Left kidney (tissue), 2 donors: Measurements from ENCODE around the gene KIAA1549. TPM values are rescaled to one million over a fixed set of nuclear protein-coding genes. Genes with fewer than 3 reads are reported as not detected.
"Not testable (repeated sequence)": the region's sequence is repeated elsewhere in the genome, so short reads cannot be mapped to it uniquely, and the experiment has no call there.

Experiments
- DNase-seq: peaks from one replicate; pipeline ENCODE4 v3.0.0-alpha.2; 2013
- polyA plus RNA-seq: library from polyadenylated mRNA; unstranded; fragments of 120-200 nt; gene quantifications from one replicate; pipeline ENCODE4 v1.2.1, GENCODE V29; 2013; ENCODE audit not compliant: insufficient read length

The KIAA1549 gene
- polyA plus RNA-seq, 1 donor = 15.5 TPM

DNA sequence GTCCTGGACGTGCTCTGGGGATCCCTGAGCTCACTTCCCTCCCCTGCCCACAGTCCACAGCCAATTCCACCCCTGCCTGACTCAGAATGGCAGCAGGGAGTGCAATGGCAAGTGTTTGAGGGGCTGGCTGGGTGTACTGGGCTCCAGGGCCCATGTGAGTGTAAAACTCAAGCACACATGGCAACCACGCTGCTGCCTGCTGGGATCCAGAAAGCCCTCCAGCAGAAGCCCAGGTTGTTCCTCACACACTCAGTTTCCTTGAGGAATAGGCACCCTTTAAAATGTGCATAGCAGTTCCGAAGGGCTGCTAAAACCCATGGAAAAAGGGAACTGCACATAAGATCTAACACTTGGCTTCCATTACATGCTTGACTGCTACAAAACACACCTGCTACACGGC is 171.8 kb downstream of the KIAA1549 start:
- no peak for DNase-seq

GRCh38 chr7:138804618-138805017 is 176.6 kb downstream of the KIAA1549 start:
- DNase-seq = no peak

DNA sequence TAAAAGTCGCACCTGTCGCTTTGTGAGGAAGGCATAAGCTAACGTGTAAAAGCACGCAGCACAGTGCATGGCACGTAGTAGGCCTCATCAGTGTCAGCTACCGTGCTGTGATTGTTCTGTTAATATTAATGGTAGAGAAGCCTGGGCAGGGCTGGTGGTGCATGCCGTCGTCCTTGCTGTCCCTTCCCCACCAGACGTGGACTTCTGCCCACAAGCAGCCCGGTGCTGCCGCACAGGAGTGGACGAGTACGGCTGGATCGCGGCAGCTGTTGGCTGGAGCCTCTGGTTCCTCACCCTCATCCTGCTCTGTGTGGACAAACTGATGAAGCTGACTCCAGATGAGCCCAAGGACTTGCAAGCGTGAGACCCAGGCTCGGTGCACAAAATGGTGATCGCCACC is 178.5 kb downstream of the KIAA1549 start:
- no peak for DNase-seq

DNA sequence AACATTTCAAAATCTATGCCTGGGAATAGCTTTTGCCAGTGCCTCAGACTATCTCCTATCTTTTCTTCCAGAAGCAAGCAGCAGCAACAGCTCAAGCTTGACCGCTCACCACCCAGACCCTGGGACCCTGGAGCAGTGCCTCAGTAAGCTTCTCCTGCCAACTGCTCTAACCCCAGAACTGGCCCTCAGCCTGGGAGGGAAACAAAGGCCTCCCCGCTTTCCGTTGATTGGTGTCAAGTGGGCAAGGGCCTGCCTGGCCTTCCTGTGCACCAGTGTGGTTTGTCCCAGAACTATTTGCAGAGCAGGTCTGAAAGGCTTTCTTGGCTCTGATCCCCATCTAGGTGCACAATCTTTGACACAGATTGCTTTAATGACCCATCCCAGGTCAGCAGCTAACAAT is 179.9 kb downstream of the KIAA1549 start:
- DNase-seq = no peak

GRCh38 chr7:138799336-138800000 is 181.7 kb downstream of the KIAA1549 start:
- no peak for DNase-seq

DNA sequence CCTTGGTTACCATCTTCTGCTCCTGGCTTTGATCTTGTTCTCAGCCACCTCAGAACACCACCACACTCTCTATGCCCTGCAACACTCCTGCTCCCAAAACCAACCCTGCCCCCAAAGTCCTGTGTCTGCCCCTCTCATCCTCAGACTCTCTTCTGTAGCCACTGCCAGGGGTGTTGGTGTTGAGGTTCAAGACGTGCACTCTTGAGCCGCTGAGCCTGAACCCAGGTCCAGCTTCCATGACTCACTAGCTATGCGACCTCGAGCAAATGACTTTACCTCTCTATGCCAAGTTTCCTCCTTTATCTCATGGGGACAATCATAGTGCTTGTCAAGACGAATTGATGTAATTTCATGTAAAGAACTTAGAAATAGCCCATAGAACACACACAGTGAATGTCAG is 182.4 kb downstream of the KIAA1549 start:
- DNase-seq = no peak

- DNase-seq = no peak
These were observed 183.4 kb downstream of the KIAA1549 start, which contains the start of the genes ATP6V0A4 and TMEM213 for GRCh38 chr7:138797715-138798320. Gene ATP6V0A4, minus strand, starts transcription at chr7:138798196. Its CDS starts 26,949 bp downstream, at chr7:138771247. Gene TMEM213, plus strand, starts transcription at chr7:138797994. Its CDS starts 111 bp downstream, at chr7:138798105.

GRCh38 chr7:138797046-138797445 is 184.1 kb downstream of the KIAA1549 start:
- DNase-seq = not testable (repeated sequence)

DNA sequence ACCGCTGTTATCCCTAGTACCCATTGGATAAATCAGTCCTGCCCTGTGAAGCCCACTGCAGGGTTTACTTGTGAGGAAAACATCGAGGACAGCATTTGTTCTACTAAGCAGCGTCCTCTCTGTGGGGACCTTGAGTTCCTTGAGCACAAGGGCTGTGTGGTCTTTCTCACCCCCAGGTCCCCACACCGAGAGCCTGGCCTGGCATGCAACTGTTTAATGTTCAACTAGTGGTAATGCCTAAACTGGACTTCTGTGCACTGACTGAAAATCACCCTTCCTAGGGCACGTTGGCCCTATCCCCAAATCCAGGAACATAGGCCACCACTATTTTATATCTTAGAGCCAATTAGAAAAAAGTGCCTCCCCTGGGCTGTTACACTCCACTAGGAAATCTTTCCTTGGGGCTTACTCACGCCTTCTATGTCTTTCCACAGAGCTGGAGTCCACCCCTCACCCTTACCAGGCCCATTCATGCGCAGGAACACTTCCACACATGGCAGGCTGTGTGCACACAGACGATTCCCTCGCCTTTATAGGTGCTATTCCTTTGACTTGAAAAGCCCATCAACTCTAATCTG is 185.1 kb downstream of the KIAA1549 start:
- DNase-seq = no peak

- DNase-seq = no peak
These were observed 195.4 kb downstream of the KIAA1549 start for GRCh38 chr7:138785587-138786437.

DNA sequence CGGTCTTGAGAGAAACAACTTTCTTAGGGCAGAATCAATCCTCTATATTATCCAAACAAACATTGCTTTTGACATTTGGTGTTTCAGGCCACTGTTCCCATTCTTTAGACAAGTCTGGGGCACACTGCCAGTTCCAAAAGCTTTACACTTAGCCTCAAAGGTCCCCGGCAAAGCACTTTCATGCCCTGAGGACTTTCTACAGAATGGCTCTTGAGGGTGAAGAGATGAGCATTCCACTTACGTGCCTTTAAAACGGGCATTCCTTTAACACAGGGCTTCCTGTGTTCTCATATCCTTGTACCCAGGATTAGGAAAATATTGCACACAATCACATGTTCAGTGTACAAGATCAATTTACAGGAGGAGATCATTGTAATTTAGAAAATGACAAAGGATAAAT is 196.5 kb downstream of the KIAA1549 start:
- DNase-seq = no peak

Other genes with a start within 250 kb of the KIAA1549 start
- 39.2 TPM for gene TMEM213, start 183.4 kb downstream of the KIAA1549 start, polyA plus RNA-seq
- gene ATP6V0A4, start 183.2 kb downstream of the KIAA1549 start, polyA plus RNA-seq = 58.9 TPM
- 29.3 TPM for gene ZC3HAV1L, start 54.7 kb upstream of the KIAA1549 start, polyA plus RNA-seq
- 19.2 TPM for gene ZC3HAV1, start 128.3 kb upstream of the KIAA1549 start, polyA plus RNA-seq
- gene UBN2, start 249.8 kb upstream of the KIAA1549 start, polyA plus RNA-seq = 27.5 TPM